ENCODE data around the gene DNASE1L1.

DNA sequence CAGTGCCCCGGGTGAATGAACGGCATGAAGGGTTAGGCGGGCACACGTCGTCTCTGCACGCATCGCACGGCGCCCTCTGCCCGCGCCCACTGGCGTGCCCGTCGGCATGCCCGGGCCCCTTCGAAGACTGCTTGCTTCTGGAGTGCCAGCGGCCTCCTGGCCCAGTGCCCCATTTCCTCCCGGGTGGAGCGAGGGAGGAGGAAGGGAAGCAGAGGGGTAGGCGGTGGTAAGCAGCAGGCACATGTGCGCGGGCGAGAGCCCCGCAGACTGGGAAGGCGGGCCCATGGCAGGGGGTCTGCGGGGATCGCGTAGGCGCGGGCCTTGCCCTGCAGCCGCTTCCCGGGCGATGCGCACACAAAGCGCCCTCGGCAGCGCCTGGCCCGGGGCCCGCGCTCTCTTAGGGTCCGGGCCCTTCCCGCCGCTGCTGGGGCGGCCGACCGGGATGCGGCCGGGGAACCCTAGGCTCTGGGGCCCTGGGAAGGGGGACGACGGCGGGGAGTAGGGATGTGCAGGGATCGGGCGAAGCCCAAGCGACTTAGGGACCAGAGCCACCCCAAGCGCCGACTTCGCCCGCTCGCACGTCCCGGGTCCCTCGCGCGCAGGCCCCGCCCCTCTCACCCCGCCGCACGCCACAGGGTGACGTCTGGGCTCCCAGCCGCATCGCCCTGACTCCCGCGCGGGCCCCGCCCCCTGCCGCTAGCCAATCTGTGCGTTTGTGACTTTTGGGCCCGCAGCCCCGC lies 30.8 kb downstream of the DNASE1L1 start:
- TF ChIP-seq, protein P1, sequence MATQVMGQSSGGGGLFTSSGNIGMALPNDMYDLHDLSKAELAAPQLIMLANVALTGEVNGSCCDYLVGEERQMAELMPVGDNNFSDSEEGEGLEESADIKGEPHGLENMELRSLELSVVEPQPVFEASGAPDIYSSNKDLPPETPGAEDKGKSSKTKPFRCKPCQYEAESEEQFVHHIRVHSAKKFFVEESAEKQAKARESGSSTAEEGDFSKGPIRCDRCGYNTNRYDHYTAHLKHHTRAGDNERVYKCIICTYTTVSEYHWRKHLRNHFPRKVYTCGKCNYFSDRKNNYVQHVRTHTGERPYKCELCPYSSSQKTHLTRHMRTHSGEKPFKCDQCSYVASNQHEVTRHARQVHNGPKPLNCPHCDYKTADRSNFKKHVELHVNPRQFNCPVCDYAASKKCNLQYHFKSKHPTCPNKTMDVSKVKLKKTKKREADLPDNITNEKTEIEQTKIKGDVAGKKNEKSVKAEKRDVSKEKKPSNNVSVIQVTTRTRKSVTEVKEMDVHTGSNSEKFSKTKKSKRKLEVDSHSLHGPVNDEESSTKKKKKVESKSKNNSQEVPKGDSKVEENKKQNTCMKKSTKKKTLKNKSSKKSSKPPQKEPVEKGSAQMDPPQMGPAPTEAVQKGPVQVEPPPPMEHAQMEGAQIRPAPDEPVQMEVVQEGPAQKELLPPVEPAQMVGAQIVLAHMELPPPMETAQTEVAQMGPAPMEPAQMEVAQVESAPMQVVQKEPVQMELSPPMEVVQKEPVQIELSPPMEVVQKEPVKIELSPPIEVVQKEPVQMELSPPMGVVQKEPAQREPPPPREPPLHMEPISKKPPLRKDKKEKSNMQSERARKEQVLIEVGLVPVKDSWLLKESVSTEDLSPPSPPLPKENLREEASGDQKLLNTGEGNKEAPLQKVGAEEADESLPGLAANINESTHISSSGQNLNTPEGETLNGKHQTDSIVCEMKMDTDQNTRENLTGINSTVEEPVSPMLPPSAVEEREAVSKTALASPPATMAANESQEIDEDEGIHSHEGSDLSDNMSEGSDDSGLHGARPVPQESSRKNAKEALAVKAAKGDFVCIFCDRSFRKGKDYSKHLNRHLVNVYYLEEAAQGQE (IDR thresholded peaks at IDR 0.05; ENCODE audit: insufficient read depth in 1 of 2, low read depth in 2 of 2, low read length in 2 of 2) = no peak
- peak; percentile 54; the same call in 1 of the 2 replicates for TF ChIP-seq POLR2AphosphoS5 (IDR thresholded peaks at IDR 0.05; ENCODE audit: low read depth, low read length)

All from PFSK-1 (cell line).